Osteoblast (primary cell): ENCODE results near the gene FAM124B. TPM values are rescaled to one million over a fixed set of nuclear protein-coding genes. Genes with fewer than 3 reads are reported as not detected.

Experiments
- DNase-seq: peaks from one replicate; pipeline ENCODE4 v3.0.0; 2011; ENCODE audit warnings: low spot score, mixed read lengths; ENCODE audit not compliant: insufficient read length; ENCODE audit errors: missing footprints
- H2AFZ ChIP-seq: 2 replicates; pipeline ENCODE4 v1.6.0; 2011; ENCODE audit warnings: mild to moderate bottlenecking, low read length
- H3K27ac ChIP-seq: 2 replicates; pipeline ENCODE4 v1.5.1; 2011; ENCODE audit warnings: mild to moderate bottlenecking, low read depth, low read length, moderate library complexity
- H3K27me3 ChIP-seq: 2 replicates; pipeline ENCODE4 v1.6.0; 2012; ENCODE audit warnings: mild to moderate bottlenecking, control low read depth, inconsistent platforms, low read length, moderate library complexity; ENCODE audit not compliant: insufficient read depth
- H3K36me3 ChIP-seq: 2 replicates; pipeline ENCODE4 v1.5.1; 2011; ENCODE audit warnings: mild to moderate bottlenecking, low read length, control low read depth, moderate library complexity; ENCODE audit not compliant: insufficient read depth
- H3K4me1 ChIP-seq: 2 replicates; pipeline ENCODE4 v1.5.1; 2011; ENCODE audit warnings: mild to moderate bottlenecking, low read length, control low read depth, moderate library complexity; ENCODE audit not compliant: insufficient read depth
- H3K4me2 ChIP-seq: 2 replicates; pipeline ENCODE4 v1.6.0; 2011; ENCODE audit warnings: mild to moderate bottlenecking, low read length; ENCODE audit not compliant: insufficient read depth
- H3K4me3 ChIP-seq: fragments of 200-600 bp; sonication (generic); 3 replicates; pipeline ENCODE4 v1.5.1; 2012; ENCODE audit warnings: mild to moderate bottlenecking, low read length, inconsistent platforms; ENCODE audit not compliant: insufficient read depth
- H3K79me2 ChIP-seq: 2 replicates; pipeline ENCODE4 v1.6.0; 2012; ENCODE audit warnings: mild to moderate bottlenecking, low read length, control low read depth, inconsistent platforms; ENCODE audit not compliant: insufficient read depth
- H3K9me3 ChIP-seq: 2 replicates; pipeline ENCODE4 v1.5.1; 2011; ENCODE audit warnings: low read depth, low read length, control low read depth
- H4K20me1 ChIP-seq: 2 replicates; pipeline ENCODE4 v1.6.0; 2012; ENCODE audit warnings: mild to moderate bottlenecking, low read length, control low read depth; ENCODE audit not compliant: insufficient read depth
- CTCF ChIP-seq: IDR thresholded peaks from 2 replicates; pipeline ENCODE4 v1.5.1; 2011; ENCODE audit warnings: mild to moderate bottlenecking, low read depth, low read length, moderate library complexity; ENCODE audit errors: extremely low read depth
- total RNA-seq: library from RNA; depleted of rRNA; stranded (reverse); fragments of >200 nt; gene quantifications from 2 replicates; pipeline ENCODE4 v1.2.3, GENCODE V29; 2012

The FAM124B gene
- total RNA-seq, 1 donor: not detected

GRCh38 chr2:224369028-224369632, 32.8 kb downstream of the FAM124B start:
- H3K9me3 ChIP-seq: no peaks in the 10 kb centered on the region
- no peaks in the 10 kb centered on the region for H3K79me2 ChIP-seq
- no peaks in the 10 kb centered on the region for H3K36me3 ChIP-seq
- peak; percentile 74 for TF ChIP-seq CTCF
- peaks cover 3% of the 10 kb centered on the region for H3K27me3 ChIP-seq
- H3K4me3 ChIP-seq: no peak overlapping the region
- no peak overlapping the region for H3K4me2 ChIP-seq
- H3K4me1 ChIP-seq: no peaks in the 10 kb centered on the region
- H4K20me1 ChIP-seq: no peaks in the 10 kb centered on the region
- DNase-seq: no peak
- no peak overlapping the region for H3K27ac ChIP-seq
- no peak overlapping the region for H2AFZ ChIP-seq

- Histone ChIP-seq H3K4me1 (no peaks in the 10 kb centered on the region), H4K20me1 (no peaks in the 10 kb centered on the region), H3K4me2 (no peak overlapping the region), H2AFZ (no peak overlapping the region), H3K79me2 (no peaks in the 10 kb centered on the region), H3K27me3 (no peaks in the 10 kb centered on the region), H3K36me3 (no peaks in the 10 kb centered on the region), H3K9me3 (no peaks in the 10 kb centered on the region), H3K27ac (no peak overlapping the region), H3K4me3 (no peak overlapping the region)
- no peak for TF ChIP-seq CTCF
- DNase-seq: no peak
Measured at GRCh38 chr2:224366267-224366844, 35.6 kb downstream of the FAM124B start.

- TF ChIP-seq CTCF: no peak
Measured at GRCh38 chr2:224365331-224365730, 36.6 kb downstream of the FAM124B start.

GRCh38 chr2:224363281-224363680, 38.6 kb downstream of the FAM124B start:
- TF ChIP-seq CTCF: peak; percentile 20
- H2AFZ ChIP-seq: no peak overlapping the region

More at GRCh38 chr2:224365331-224365730, 36.6 kb downstream of the FAM124B start:
- no peaks in the 10 kb centered on the region for H3K36me3 ChIP-seq
- H3K4me3 ChIP-seq: no peak overlapping the region
- peaks cover 7% of the 10 kb centered on the region for H3K4me1 ChIP-seq
- H3K27ac ChIP-seq: no peak overlapping the region
- no peak overlapping the region for H3K4me2 ChIP-seq
- H3K9me3 ChIP-seq: no peaks in the 10 kb centered on the region
- no peak for DNase-seq
- no peaks in the 10 kb centered on the region for H4K20me1 ChIP-seq
- no peak overlapping the region for H2AFZ ChIP-seq
- no peaks in the 10 kb centered on the region for H3K79me2 ChIP-seq
- no peaks in the 10 kb centered on the region for H3K27me3 ChIP-seq

More at GRCh38 chr2:224363281-224363680, 38.6 kb downstream of the FAM124B start:
- H3K27ac ChIP-seq: no peak overlapping the region
- no peaks in the 10 kb centered on the region for H3K79me2 ChIP-seq
- H3K4me2 ChIP-seq: no peak overlapping the region
- DNase-seq: no peak
- no peaks in the 10 kb centered on the region for H4K20me1 ChIP-seq
- H3K36me3 ChIP-seq: no peaks in the 10 kb centered on the region
- H3K27me3 ChIP-seq: no peaks in the 10 kb centered on the region
- H3K9me3 ChIP-seq: no peaks in the 10 kb centered on the region
- H3K4me3 ChIP-seq: no peak overlapping the region
- peaks cover 9% of the 10 kb centered on the region for H3K4me1 ChIP-seq
